ENCODE measurements around the gene GK. TPM values are rescaled to one million over a fixed set of nuclear protein-coding genes. Genes with fewer than 3 reads are reported as not detected.

Gene GK
- total and polyA plus RNA-seq, 2 of the 8 experiments (the other 6 are each of a cell fraction or from before 2014, with no cell fraction given), result 2.9 to 11.2 TPM

GRCh38 chrX:30626402-30626801, 26.8 kb upstream of the GK start:
- no peak overlapping the region for H3K56ac ChIP-seq (replicated peaks; ENCODE audit: insufficient read length, low read depth, low read length)
- H2AFZ ChIP-seq (ENCODE audit: low read length), result no peak overlapping the region
- no peak overlapping the region for H2BK12ac ChIP-seq (ENCODE audit: low read depth, low read length)
- H3K79me2 ChIP-seq (ENCODE audit: control insufficient read depth in 1 of 2, insufficient read depth in 2 of 2, low read length in 2 of 2), result no peaks in the 10 kb centered on the region
- WGBS, 2 experiments (ENCODE audit: extremely low coverage in 1 of 2, insufficient coverage in 1 of 2, insufficient read length in 1 of 2, insufficient replicate concordance in 2 of 2, low coverage in 1 of 2, low lambda C conversion rate in 2 of 2, missing lambda C conversion rate in 1 of 2), result 84% methylated on average over 2 of the region's 2 CpGs; no CpG with 5 or more reads in 1 of the 2 experiments
- H2AK5ac ChIP-seq (ENCODE audit: low read depth, low read length), result no peak overlapping the region
- TF ChIP-seq HDAC2 (IDR thresholded peaks at IDR 0.05; ENCODE audit: borderline replicate concordance in 1 of 2, low read depth in 2 of 2, low read length in 2 of 2), result no peak
- TF ChIP-seq CBX5 (IDR thresholded peaks at IDR 0.05; ENCODE audit: low read depth, low read length), result no peak
- TF ChIP-seq, protein P1, sequence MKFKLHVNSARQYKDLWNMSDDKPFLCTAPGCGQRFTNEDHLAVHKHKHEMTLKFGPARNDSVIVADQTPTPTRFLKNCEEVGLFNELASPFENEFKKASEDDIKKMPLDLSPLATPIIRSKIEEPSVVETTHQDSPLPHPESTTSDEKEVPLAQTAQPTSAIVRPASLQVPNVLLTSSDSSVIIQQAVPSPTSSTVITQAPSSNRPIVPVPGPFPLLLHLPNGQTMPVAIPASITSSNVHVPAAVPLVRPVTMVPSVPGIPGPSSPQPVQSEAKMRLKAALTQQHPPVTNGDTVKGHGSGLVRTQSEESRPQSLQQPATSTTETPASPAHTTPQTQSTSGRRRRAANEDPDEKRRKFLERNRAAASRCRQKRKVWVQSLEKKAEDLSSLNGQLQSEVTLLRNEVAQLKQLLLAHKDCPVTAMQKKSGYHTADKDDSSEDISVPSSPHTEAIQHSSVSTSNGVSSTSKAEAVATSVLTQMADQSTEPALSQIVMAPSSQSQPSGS (IDR thresholded peaks at IDR 0.05; ENCODE audit: low read length), result no peak
- TF ChIP-seq USF2 (IDR thresholded peaks at IDR 0.05; ENCODE audit: low read length), result no peak
- TF ChIP-seq SP2 (IDR thresholded peaks at IDR 0.05; ENCODE audit: low read length), result no peak
- TF ChIP-seq SAP30 (IDR thresholded peaks at IDR 0.05; ENCODE audit: insufficient read depth, insufficient replicate concordance, low read length), result no peak
- no peak for TF ChIP-seq RNF2 (IDR thresholded peaks at IDR 0.05; ENCODE audit: borderline replicate concordance, low read depth, low read length, missing control alignments, poor library complexity, severe bottlenecking)
- TF ChIP-seq, protein P2, sequence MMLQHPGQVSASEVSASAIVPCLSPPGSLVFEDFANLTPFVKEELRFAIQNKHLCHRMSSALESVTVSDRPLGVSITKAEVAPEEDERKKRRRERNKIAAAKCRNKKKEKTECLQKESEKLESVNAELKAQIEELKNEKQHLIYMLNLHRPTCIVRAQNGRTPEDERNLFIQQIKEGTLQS (IDR thresholded peaks at IDR 0.05; ENCODE audit: insufficient read depth, low read depth, low read length), result no peak
- TF ChIP-seq MAFK (IDR thresholded peaks at IDR 0.05; ENCODE audit: low read depth, low read length), result no peak
- H3K4ac ChIP-seq (replicated peaks; ENCODE audit: insufficient read length, low read depth, low read length), result no peak overlapping the region
- no peak overlapping the region for H3K4me3 ChIP-seq (ENCODE audit: extremely low read depth in 1 of 4, insufficient read depth in 2 of 4, low read depth in 3 of 4, low read length in 4 of 4)
- no peaks in the 10 kb centered on the region for H3K36me3 ChIP-seq (ENCODE audit: control insufficient read depth in 2 of 4, insufficient read depth in 4 of 4, low read length in 3 of 4)
- H2BK5ac ChIP-seq (ENCODE audit: low read depth, low read length), result no peak overlapping the region
- no peak overlapping the region for H3K4me2 ChIP-seq (ENCODE audit: insufficient read depth in 1 of 2, low read depth in 2 of 2, low read length in 2 of 2)
- no peak overlapping the region for H3K23ac ChIP-seq (ENCODE audit: insufficient read length)
- no peaks in the 10 kb centered on the region for H4K20me1 ChIP-seq (replicated peaks in 1 of 2; ENCODE audit: control insufficient read depth in 1 of 2, insufficient read depth in 2 of 2, low read length in 2 of 2)
- no peaks in the 10 kb centered on the region for H3K79me1 ChIP-seq (ENCODE audit: low read depth, low read length)
- H2BK20ac ChIP-seq (ENCODE audit: low read length), result no peak overlapping the region
- no peak overlapping the region for H3K27ac ChIP-seq (ENCODE audit: low read depth, low read length)
- no peak overlapping the region for H4K8ac ChIP-seq (ENCODE audit: extremely low read depth, insufficient read depth, low read length)
- H3K9ac ChIP-seq (replicated peaks in 1 of 4; ENCODE audit: extremely low read depth in 1 of 4, low read depth in 3 of 4, low read length in 3 of 4), result no peak overlapping the region
- no peak overlapping the region for H3K18ac ChIP-seq (ENCODE audit: extremely low read depth, low read length)
- ChIA-PET CTCF (ENCODE audit: partially characterized antibody) (interaction anchor here (1.0 kb wide), 1 partner anchor 244 kb away, joined by 4 read pairs; no protein-coding TSS in a partner anchor), POLR2A (ENCODE audit: partially characterized antibody) (no interaction called here)
- H3K27me3 ChIP-seq (replicated peaks in 1 of 4; ENCODE audit: control insufficient read depth in 3 of 4, extremely low read depth in 1 of 4, insufficient read depth in 3 of 4, low read length in 3 of 4), result no peaks in the 10 kb centered on the region
- no peak overlapping the region for H2BK15ac ChIP-seq (ENCODE audit: low read length)
- peaks cover 0 to 5% of the 10 kb centered on the region in 2 experiments; a peak in 1 of 4 replicates for H3K9me3 ChIP-seq (ENCODE audit: insufficient read depth in 2 of 2, low read depth in 1 of 2, low read length in 1 of 2)
- FAIRE-seq, result no peak
- H4K91ac ChIP-seq (replicated peaks; ENCODE audit: insufficient read length, low read length), result no peak overlapping the region
- no peak overlapping the region for H2BK120ac ChIP-seq (replicated peaks; ENCODE audit: low read depth, low read length)
- no peak for DNase-seq (ENCODE audit: low read depth in 1 of 2, low spot score in 2 of 2)
- no peaks in the 10 kb centered on the region for H3K4me1 ChIP-seq (replicated peaks in 1 of 4; ENCODE audit: control insufficient read depth in 3 of 4, insufficient read depth in 4 of 4, low read length in 3 of 4)
- no peaks in the 10 kb centered on the region for H3K23me2 ChIP-seq (ENCODE audit: low read depth, low read length)
- H4K5ac ChIP-seq (ENCODE audit: insufficient read length, low read depth, low read length), result no peak overlapping the region
- H3K14ac ChIP-seq (ENCODE audit: insufficient read length), result no peak overlapping the region

Data from H1 (cell line).